Prostate gland (tissue), 2 donors: ENCODE results near the gene GPSM3. TPM values are rescaled to one million over a fixed set of nuclear protein-coding genes. Genes with fewer than 3 reads are reported as not detected.
"Not testable (repeated sequence)": the region's sequence is repeated elsewhere in the genome, so short reads cannot be mapped to it uniquely, and the experiment has no call there.

ENCODE experiments used
- DNase-seq: peaks from one replicate; pipeline ENCODE4 v3.0.0-alpha.2; 2019; ENCODE audit warnings: low spot score
- H3K27ac ChIP-seq, 2 donors: fragments of 200-600 bp; sonication (generic); 2 replicates each; pipeline ENCODE4 v1.5.1; 2017 to 2019
- H3K27me3 ChIP-seq: fragments of 200-600 bp; sonication (generic); replicated peaks from 2 replicates; pipeline ENCODE4 v1.5.1; 2019; ENCODE audit not compliant: insufficient read depth
- H3K36me3 ChIP-seq, 2 donors: fragments of 200-600 bp; sonication (generic); 1 replicate in 1 of 2; 2 replicates in 1 of 2; pipeline versions ENCODE4 v1.5.1 to v1.8.1; 2017 to 2019
- H3K4me1 ChIP-seq: fragments of 200-600 bp; sonication (generic); replicated peaks from 2 replicates; pipeline ENCODE4 v1.5.1; 2019
- H3K4me3 ChIP-seq, 2 donors: fragments of 200-600 bp; sonication (generic); 2 replicates each; pipeline ENCODE4 v1.5.1; 2017 to 2019
- H3K9me3 ChIP-seq: fragments of 200-600 bp; sonication (generic); 2 replicates; pipeline ENCODE4 v1.5.1; 2017
- CTCF ChIP-seq, 4 experiments: fragments of 200-600 bp in 2 of 4; fragments of 450-650 bp in 2 of 4; sonication (generic) in 2 of 4; IDR thresholded peaks; 1 replicate in 3 of 4; 2 replicates in 1 of 4; pipeline ENCODE4 v1.5.1; 2016 to 2019; ENCODE audit warnings: antibody characterized with exemption in 4 of 4, mild to moderate bottlenecking in 2 of 4, moderate library complexity in 2 of 4
- POLR2A ChIP-seq: fragments of 450-650 bp; IDR thresholded peaks from one replicate; pipeline ENCODE4 v1.6.1; 2016; ENCODE audit warnings: antibody characterized with exemption, mild to moderate bottlenecking
- POLR2AphosphoS5 ChIP-seq: sonication (generic); formaldehyde crosslinking; IDR thresholded peaks from one replicate; pipeline ENCODE4 v1.6.1; 2017; ENCODE audit warnings: antibody characterized with exemption
- WGBS: methylation state at CpG from one replicate; pipeline ENCODE4 v1.1.5; 2018; 5-methylcytosine and 5-hydroxymethylcytosine counted together
- intact Hi-C: fragments of 100-400 bp; cut with DNase I; formaldehyde crosslinking; loops from one replicate; pipeline ENCODE4 v1.14.2; 2022
- total RNA-seq, 2 donors: library from RNA; depleted of rRNA; stranded (reverse); fragments of >200 nt; gene quantifications; one replicate each; pipeline ENCODE4 v1.1.0, GENCODE V29; 2016

Gene GPSM3
- total RNA-seq, 2 donors from 2014 or later = 5.1 to 5.9 TPM

GRCh38 chr6:32213649-32214048 lies 21.2 kb upstream of the GPSM3 start:
- intact Hi-C loops = no loop called here
- no peak for DNase-seq
- Histone ChIP-seq H3K4me1 (no peaks in the 10 kb centered on the region), H3K27me3 (no peaks in the 10 kb centered on the region), H3K9me3 (no peaks in the 10 kb centered on the region), H3K4me3 (no peak overlapping the region), H3K36me3 (no peaks in the 10 kb centered on the region), H3K27ac (no peak overlapping the region)
- no peak for TF ChIP-seq CTCF (IDR thresholded peaks at IDR 0.05)
- no peak for TF ChIP-seq POLR2AphosphoS5
- TF ChIP-seq POLR2A = no peak
- WGBS = 85% methylated on average over 6 of the region's 6 CpGs

DNA sequence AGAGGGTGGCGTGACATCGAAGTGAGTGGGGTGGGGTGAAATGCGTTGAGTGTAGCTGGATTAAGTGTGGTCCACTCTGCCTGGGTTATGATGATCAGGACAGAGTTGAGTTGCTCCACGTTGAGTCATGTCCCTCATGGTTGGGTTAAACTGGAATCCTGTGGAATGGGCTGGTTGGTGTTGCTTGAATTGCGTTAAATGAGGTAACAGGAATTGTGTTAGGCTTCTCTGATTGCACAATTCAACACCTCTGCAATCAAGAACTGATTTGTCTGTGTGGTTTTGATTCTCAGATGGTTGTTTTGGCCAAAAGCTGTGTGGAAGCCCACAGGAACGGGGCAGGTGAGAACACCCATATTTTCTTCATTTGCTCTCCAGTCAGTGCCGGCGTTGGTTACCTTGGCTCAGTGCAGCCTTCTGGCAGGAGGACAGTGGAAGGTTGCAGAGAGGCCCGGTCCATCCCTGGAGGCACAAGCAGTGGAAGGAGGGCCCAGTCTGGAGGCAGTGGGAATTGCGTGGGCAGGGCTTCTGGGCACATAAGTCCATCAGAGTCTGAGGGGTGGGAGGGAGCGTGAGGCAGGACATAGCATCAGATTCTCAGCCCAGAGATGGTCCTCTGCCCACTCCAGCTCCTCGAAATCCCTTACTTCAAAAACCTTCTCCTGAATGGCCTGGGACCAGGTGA lies 19.8 kb upstream of the GPSM3 start:
- Histone ChIP-seq H3K27ac (no peak overlapping the region), H3K4me1 (no peaks in the 10 kb centered on the region), H3K9me3 (no peaks in the 10 kb centered on the region), H3K27me3 (no peaks in the 10 kb centered on the region), H3K36me3 (no peaks in the 10 kb centered on the region), H3K4me3 (no peak overlapping the region)
- DNase-seq = no peak
- WGBS = 81% methylated on average over 12 of the region's 12 CpGs
- TF ChIP-seq POLR2A = no peak
- no peak for TF ChIP-seq CTCF (IDR thresholded peaks at IDR 0.05)
- no peak for TF ChIP-seq POLR2AphosphoS5
- intact Hi-C loops = no loop called here

DNA sequence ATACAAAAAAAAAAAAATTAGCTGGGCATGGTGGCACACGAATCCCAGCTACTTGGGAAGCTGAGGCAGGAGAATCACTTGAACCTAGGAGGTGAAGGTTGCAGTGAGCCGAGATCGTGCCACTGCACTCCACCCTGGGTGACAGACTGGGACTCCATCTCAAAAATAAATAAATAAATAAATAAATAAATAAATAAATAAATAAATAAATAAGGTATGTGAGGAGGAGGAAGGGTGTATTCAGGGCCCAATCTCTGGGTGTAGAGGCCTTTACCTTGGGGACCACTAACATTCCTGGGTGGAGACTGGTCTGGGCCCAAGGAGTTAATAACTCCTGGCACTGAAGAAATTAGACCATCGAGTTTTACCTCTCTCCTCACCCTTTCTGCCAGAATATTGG lies 19.0 kb upstream of the GPSM3 start:
- H3K36me3 ChIP-seq, H3K4me3 ChIP-seq, DNase-seq, H3K9me3 ChIP-seq, H3K4me1 ChIP-seq, H3K27ac ChIP-seq, H3K27me3 ChIP-seq, intact Hi-C loops: not testable (repeated sequence)
- WGBS = 83% methylated on average over 4 of the region's 4 CpGs

- intact Hi-C loops = no loop called here
- Histone ChIP-seq H3K27ac (no peak overlapping the region), H3K4me3 (no peak overlapping the region), H3K4me1 (no peaks in the 10 kb centered on the region), H3K9me3 (no peaks in the 10 kb centered on the region), H3K36me3 (no peaks in the 10 kb centered on the region), H3K27me3 (no peaks in the 10 kb centered on the region)
- WGBS = 88% methylated on average over 5 of the region's 5 CpGs
- TF ChIP-seq POLR2A (no peak), POLR2AphosphoS5 (no peak), CTCF (IDR thresholded peaks at IDR 0.05) (no peak)
- DNase-seq = no peak
Measured at GRCh38 chr6:32210191-32210601, 17.8 kb upstream of the GPSM3 start.

DNA sequence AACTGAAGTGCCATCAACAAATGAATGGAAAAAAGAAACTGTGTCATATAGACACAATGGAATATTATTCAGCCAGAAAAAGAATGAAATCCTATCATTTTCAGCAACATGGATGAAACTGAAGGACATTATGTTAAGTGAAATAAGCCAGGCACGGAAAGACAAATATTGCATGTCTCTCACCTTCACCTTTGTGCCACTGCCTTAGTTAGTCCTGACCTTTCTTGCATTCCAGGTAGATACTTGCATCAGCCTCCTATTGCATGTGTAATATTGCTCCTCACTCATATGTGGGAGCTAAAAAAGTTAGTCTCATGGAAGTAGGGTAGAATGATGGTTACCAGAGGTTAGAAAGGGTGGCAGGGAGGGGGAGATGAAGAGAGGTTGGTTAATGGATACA lies 16.6 kb upstream of the GPSM3 start:
- intact Hi-C loops = no loop called here
- WGBS = 88% methylated on average over 1 of the region's 1 CpG
- no peaks in the 10 kb centered on the region for H3K9me3 ChIP-seq
- DNase-seq = no peak
- H3K4me1 ChIP-seq = no peaks in the 10 kb centered on the region
- no peaks in the 10 kb centered on the region for H3K36me3 ChIP-seq
- no peaks in the 10 kb centered on the region for H3K27me3 ChIP-seq
- H3K4me3 ChIP-seq = no peak overlapping the region
- no peak for TF ChIP-seq POLR2AphosphoS5
- TF ChIP-seq POLR2A = no peak
- TF ChIP-seq CTCF (IDR thresholded peaks at IDR 0.05) = no peak
- H3K27ac ChIP-seq = no peak overlapping the region
